GM21526 (cell line): ENCODE results near the gene LPP.

ENCODE experiments used
- ATAC-seq: cut with Tn5 transposase; IDR thresholded peaks from one replicate; pipeline ENCODE4 v1.9.1; 2021; ENCODE audit warnings: moderate library complexity; ENCODE audit not compliant: unreplicated experiment, low FRiP score

Gene LPP

GRCh38 chr3:188867691-188868265, 713.8 kb downstream of the LPP start:
- ATAC-seq: no peak

- ATAC-seq: no peak
Measured at GRCh38 chr3:188868803-188869202, 714.8 kb downstream of the LPP start.

GRCh38 chr3:188869628-188870027, 715.7 kb downstream of the LPP start:
- ATAC-seq: no peak

GRCh38 chr3:188870431-188870830, 716.5 kb downstream of the LPP start:
- no peak for ATAC-seq

GRCh38 chr3:188874576-188874975, 720.6 kb downstream of the LPP start:
- no peak for ATAC-seq

GRCh38 chr3:188875413-188875812, 721.5 kb downstream of the LPP start:
- no peak for ATAC-seq

- no peak for ATAC-seq
Measured at GRCh38 chr3:188876370-188876769, 722.4 kb downstream of the LPP start.

- no peak for ATAC-seq
Measured at GRCh38 chr3:188877381-188877780, 723.4 kb downstream of the LPP start.

- ATAC-seq: no peak
Measured at GRCh38 chr3:188878076-188878475, 724.1 kb downstream of the LPP start.

GRCh38 chr3:188881954-188882641, 728.1 kb downstream of the LPP start:
- no peak for ATAC-seq

GRCh38 chr3:188884299-188885043, 730.5 kb downstream of the LPP start:
- ATAC-seq: no peak

GRCh38 chr3:188888321-188889053, 734.5 kb downstream of the LPP start:
- ATAC-seq: no peak

GRCh38 chr3:188889054-188889491, 735.1 kb downstream of the LPP start:
- no peak for ATAC-seq

GRCh38 chr3:188890572-188891270, 736.8 kb downstream of the LPP start:
- no peak for ATAC-seq

- ATAC-seq: no peak
Measured at GRCh38 chr3:188899881-188900280, 745.9 kb downstream of the LPP start.

- no peak for ATAC-seq
Measured at GRCh38 chr3:188900421-188900951, 746.5 kb downstream of the LPP start.

GRCh38 chr3:188901126-188901525, 747.2 kb downstream of the LPP start:
- ATAC-seq: no peak

GRCh38 chr3:188901671-188902287, 747.8 kb downstream of the LPP start:
- ATAC-seq: no peak

- ATAC-seq: no peak
Measured at GRCh38 chr3:188904670-188905069, 750.7 kb downstream of the LPP start.

- no peak for ATAC-seq
Measured at GRCh38 chr3:188905547-188905946, 751.6 kb downstream of the LPP start.
